Measurements from ENCODE around the gene GRWD1. TPM values are rescaled to one million over a fixed set of nuclear protein-coding genes. Genes with fewer than 3 reads are reported as not detected.

GRWD1 gene
- total RNA-seq, 1 donor from 2014 or later, result 20.4 TPM

DNA sequence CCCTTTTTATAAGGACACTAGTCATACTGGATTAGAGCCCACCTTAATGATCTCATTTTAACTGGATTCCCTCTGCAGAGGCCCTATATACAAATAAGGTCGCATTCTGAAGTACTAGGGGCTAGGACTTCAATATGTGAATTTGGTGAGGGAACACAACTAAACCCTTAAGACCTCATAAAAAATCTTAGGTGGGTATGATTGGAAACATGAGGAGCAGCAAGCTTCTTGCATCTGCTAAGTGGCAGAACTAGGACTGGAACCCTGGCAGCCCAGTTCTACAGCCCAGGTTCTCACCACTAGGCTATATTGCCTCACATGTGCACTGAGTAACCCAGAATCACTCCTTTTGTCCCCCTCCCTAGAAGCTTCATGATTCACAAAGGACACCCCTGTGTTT, 17.1 kb upstream of the GRWD1 start:
- H3K9me3 ChIP-seq, result no peaks in the 10 kb centered on the region
- H3K27ac ChIP-seq, result no peak overlapping the region
- no peaks in the 10 kb centered on the region for H3K36me3 ChIP-seq
- H3K4me1 ChIP-seq, result no peaks in the 10 kb centered on the region
- H3K4me3 ChIP-seq, result no peak overlapping the region
- intact Hi-C loops (cut with DNase I), result no loop called here
- TF ChIP-seq, protein P1, sequence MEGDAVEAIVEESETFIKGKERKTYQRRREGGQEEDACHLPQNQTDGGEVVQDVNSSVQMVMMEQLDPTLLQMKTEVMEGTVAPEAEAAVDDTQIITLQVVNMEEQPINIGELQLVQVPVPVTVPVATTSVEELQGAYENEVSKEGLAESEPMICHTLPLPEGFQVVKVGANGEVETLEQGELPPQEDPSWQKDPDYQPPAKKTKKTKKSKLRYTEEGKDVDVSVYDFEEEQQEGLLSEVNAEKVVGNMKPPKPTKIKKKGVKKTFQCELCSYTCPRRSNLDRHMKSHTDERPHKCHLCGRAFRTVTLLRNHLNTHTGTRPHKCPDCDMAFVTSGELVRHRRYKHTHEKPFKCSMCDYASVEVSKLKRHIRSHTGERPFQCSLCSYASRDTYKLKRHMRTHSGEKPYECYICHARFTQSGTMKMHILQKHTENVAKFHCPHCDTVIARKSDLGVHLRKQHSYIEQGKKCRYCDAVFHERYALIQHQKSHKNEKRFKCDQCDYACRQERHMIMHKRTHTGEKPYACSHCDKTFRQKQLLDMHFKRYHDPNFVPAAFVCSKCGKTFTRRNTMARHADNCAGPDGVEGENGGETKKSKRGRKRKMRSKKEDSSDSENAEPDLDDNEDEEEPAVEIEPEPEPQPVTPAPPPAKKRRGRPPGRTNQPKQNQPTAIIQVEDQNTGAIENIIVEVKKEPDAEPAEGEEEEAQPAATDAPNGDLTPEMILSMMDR (IDR thresholded peaks at IDR 0.05), result no peak
- TF ChIP-seq POLR2AphosphoS5 (IDR thresholded peaks at IDR 0.05; ENCODE audit: insufficient read depth in 1 of 2, low read depth in 1 of 2) (no peak), POLR2A (IDR thresholded peaks at IDR 0.05) (no peak)
- DNase-seq (ENCODE audit: extremely low spot score in 2 of 2), result no peak
- H3K27me3 ChIP-seq, result no peaks in the 10 kb centered on the region

DNA sequence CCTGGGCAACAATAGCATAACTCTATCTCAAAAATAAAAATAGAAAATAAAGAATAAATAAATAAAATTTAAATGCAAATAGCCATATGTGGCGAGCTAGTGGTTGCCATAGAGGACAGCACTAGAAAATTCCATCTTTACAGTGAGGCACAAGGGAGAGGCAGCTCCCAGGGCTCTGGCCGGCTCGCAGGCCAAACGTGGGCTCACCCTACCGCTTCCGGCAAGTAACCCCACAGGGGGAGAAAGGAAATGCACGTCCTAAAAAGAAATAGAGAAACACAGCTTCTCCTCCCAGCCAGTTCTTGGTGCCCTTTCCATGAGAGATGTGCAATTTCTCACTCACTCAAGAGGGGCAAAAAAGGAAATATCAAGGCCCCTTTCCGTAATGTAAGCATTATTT, 12.4 kb upstream of the GRWD1 start:
- Histone ChIP-seq H3K4me3 (no peak overlapping the region), H3K27me3 (no peaks in the 10 kb centered on the region), H3K4me1 (no peaks in the 10 kb centered on the region), H3K9me3 (no peaks in the 10 kb centered on the region), H3K27ac (no peak overlapping the region), H3K36me3 (no peaks in the 10 kb centered on the region)
- intact Hi-C loops (cut with DNase I), result no loop called here
- DNase-seq (ENCODE audit: extremely low spot score in 2 of 2), result no peak
- no peak for TF ChIP-seq POLR2A (IDR thresholded peaks at IDR 0.05)
- TF ChIP-seq POLR2AphosphoS5 (IDR thresholded peaks at IDR 0.05; ENCODE audit: insufficient read depth in 1 of 2, low read depth in 1 of 2), result no peak
- TF ChIP-seq, protein P1 (IDR thresholded peaks at IDR 0.05), result no peak

DNA sequence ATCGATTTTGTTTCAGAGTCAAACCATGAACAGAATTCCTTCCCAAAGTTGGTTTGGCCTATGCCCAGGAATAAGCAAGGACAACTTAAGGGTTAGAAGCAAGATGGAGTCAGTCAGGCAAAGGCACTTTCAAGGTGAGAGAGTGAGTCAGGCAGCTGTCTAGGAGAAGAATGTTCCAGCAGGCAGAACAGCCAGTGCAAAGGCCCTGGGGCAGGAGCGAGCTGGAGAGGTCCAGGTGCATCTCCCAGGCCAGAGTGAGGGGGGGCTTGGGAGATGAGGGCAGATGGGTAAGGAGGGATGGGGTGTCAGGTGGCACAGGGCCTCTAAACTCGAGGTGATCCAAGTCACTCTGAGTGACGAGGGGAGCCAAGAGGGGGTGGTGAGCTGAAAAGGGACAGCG, 9.2 kb upstream of the GRWD1 start:
- H3K27ac ChIP-seq, result no peak overlapping the region
- no peak for TF ChIP-seq POLR2AphosphoS5 (IDR thresholded peaks at IDR 0.05; ENCODE audit: insufficient read depth in 1 of 2, low read depth in 1 of 2)
- TF ChIP-seq, protein P1 (IDR thresholded peaks at IDR 0.05), result no peak
- no peak for TF ChIP-seq POLR2A (IDR thresholded peaks at IDR 0.05)
- intact Hi-C loops (cut with DNase I), result no loop called here
- DNase-seq (ENCODE audit: extremely low spot score in 2 of 2), result no peak
- no peaks in the 10 kb centered on the region for H3K36me3 ChIP-seq
- no peaks in the 10 kb centered on the region for H3K4me1 ChIP-seq
- no peak overlapping the region for H3K4me3 ChIP-seq
- H3K27me3 ChIP-seq, result no peaks in the 10 kb centered on the region
- H3K9me3 ChIP-seq, result no peaks in the 10 kb centered on the region

DNA sequence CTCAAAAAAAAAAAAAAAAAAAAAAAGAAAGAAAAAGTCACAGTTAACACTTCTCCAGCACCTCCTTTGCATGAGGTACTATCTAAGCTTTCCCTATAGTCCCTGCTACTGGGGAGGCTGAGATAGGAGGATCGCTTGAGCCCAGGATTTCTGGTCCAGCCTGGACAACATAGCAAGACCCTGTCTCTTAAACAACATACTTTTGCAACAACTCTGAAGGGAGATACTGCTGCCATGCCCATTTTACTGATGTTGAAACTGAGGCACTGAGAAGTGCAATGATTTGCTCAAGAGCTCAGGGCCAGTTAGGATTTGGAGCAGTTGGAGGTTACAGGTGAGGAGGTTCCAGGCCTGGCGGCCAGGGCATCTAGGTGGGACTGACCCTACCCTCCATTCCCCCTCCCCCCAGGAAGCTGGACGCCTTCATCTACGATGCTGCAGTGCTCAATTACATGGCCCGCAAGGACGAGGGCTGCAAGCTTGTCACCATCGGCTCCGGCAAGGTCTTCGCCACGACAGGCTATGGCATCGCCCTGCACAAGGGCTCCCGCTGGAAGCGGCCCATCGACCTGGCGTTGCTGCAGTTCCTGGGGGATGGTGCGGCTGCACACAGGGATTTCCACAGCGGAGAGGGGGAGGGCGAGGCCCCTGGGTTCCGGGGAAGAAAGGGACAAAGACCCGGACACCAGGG, 4.3 kb upstream of the GRWD1 start:
- TF ChIP-seq, protein P1 (IDR thresholded peaks at IDR 0.05), result no peak
- TF ChIP-seq POLR2A (IDR thresholded peaks at IDR 0.05), result no peak
- TF ChIP-seq POLR2AphosphoS5 (IDR thresholded peaks at IDR 0.05; ENCODE audit: insufficient read depth in 1 of 2, low read depth in 1 of 2), result no peak
- DNase-seq (ENCODE audit: extremely low spot score in 2 of 2), result no peak
- intact Hi-C loops (cut with DNase I), result no loop called here
- no peak overlapping the region for H3K4me3 ChIP-seq
- H3K36me3 ChIP-seq, result no peaks in the 10 kb centered on the region
- no peaks in the 10 kb centered on the region for H3K9me3 ChIP-seq
- H3K27ac ChIP-seq, result no peak overlapping the region
- no peaks in the 10 kb centered on the region for H3K27me3 ChIP-seq
- peaks cover 21% of the 10 kb centered on the region for H3K4me1 ChIP-seq

Measured in vagina (tissue), 2 donors.